SU-DHL-6 (cell line): Measurements from ENCODE around the gene SAPCD2.
A peak's percentile ranks its signal among the peaks of the same experiment; 100 is the strongest.
"Not testable (repeated sequence)": the region's sequence is repeated elsewhere in the genome, so short reads cannot be mapped to it uniquely, and the experiment has no call there.

Experiments
- H2AFZ ChIP-seq: fragments of 200-600 bp; sonication (generic); 2 replicates; pipeline ENCODE4 v1.6.1; 2014; ENCODE audit warnings: low read depth, mild to moderate bottlenecking, moderate library complexity, mixed read lengths, antibody characterized with exemption, low read length; ENCODE audit not compliant: severe bottlenecking
- H3F3A ChIP-seq: fragments of 200-600 bp; shearing (Covaris generic); 2 replicates; pipeline ENCODE4 v1.6.0; 2016; ENCODE audit warnings: antibody characterized with exemption, mild to moderate bottlenecking; ENCODE audit not compliant: insufficient read depth
- H3K27ac ChIP-seq: fragments of 200-600 bp; sonication (generic); 2 replicates; pipeline ENCODE4 v1.5.1; 2016; ENCODE audit warnings: low read depth, mild to moderate bottlenecking, low read length, moderate library complexity, mixed read lengths
- H3K27me3 ChIP-seq: fragments of 200-600 bp; sonication (generic), shearing (Covaris generic); 2 replicates; pipeline ENCODE4 v1.6.0; 2014; ENCODE audit warnings: mild to moderate bottlenecking, low read length
- H3K36me3 ChIP-seq: fragments of 200-600 bp; sonication (generic); 2 replicates; pipeline ENCODE4 v1.6.1; 2014; ENCODE audit warnings: mild to moderate bottlenecking, low read length, mixed read lengths
- H3K4me2 ChIP-seq: fragments of 300-600, 200-600 bp; shearing (Covaris generic), sonication (generic); 2 replicates; pipeline ENCODE4 v1.6.0; 2014; ENCODE audit warnings: low read length, low read depth, mild to moderate bottlenecking; ENCODE audit not compliant: poor library complexity, severe bottlenecking
- H3K4me3 ChIP-seq: fragments of 200-600 bp; sonication (generic); 2 replicates; pipeline ENCODE4 v1.5.1; 2014; ENCODE audit warnings: antibody characterized with exemption, low read length, mild to moderate bottlenecking, mixed read lengths; ENCODE audit not compliant: insufficient read depth, poor library complexity, severe bottlenecking
- H3K79me2 ChIP-seq: fragments of 200-600 bp; sonication (generic); 2 replicates; pipeline ENCODE4 v1.6.1; 2014; ENCODE audit warnings: mild to moderate bottlenecking, low read length, moderate library complexity; ENCODE audit not compliant: insufficient read depth
- H3K9ac ChIP-seq: fragments of 200-600 bp; sonication (generic); 2 replicates; pipeline ENCODE4 v1.7.0; 2014; ENCODE audit warnings: mild to moderate bottlenecking, low read length
- H3K9me2 ChIP-seq: fragments of 200-600 bp; sonication (generic); replicated peaks from 2 replicates; pipeline ENCODE4 v1.6.1; 2014; ENCODE audit warnings: low read length; ENCODE audit not compliant: insufficient read depth
- H3K9me3 ChIP-seq: fragments of 200-600 bp; sonication (generic); 2 replicates; pipeline ENCODE4 v1.6.1; 2014; ENCODE audit warnings: low read length, mixed read lengths; ENCODE audit not compliant: insufficient read depth
- H4K20me1 ChIP-seq: fragments of 200-600 bp; sonication (generic); 2 replicates; pipeline ENCODE4 v1.6.1; 2014; ENCODE audit warnings: low read depth, mild to moderate bottlenecking, antibody characterized with exemption, low read length, moderate library complexity, mixed read lengths
- EZH2phosphoT487 ChIP-seq: fragments of 200-600 bp; sonication (generic), shearing (Covaris generic); conservative IDR thresholded peaks from 2 replicates; pipeline ENCODE4 v1.6.1; 2018; ENCODE audit warnings: mild to moderate bottlenecking, antibody characterized with exemption, low read length, moderate library complexity, mixed read lengths
- TF ChIP-seq, protein P1 (sequence below): fragments of 200-600 bp; sonication (generic); IDR thresholded peaks from one replicate; pipeline ENCODE4 v1.5.1; 2017; ENCODE audit warnings: antibody characterized with exemption, mild to moderate bottlenecking, low read length, moderate library complexity; ENCODE audit not compliant: insufficient read depth, poor library complexity, severe bottlenecking

SAPCD2 gene

DNA sequence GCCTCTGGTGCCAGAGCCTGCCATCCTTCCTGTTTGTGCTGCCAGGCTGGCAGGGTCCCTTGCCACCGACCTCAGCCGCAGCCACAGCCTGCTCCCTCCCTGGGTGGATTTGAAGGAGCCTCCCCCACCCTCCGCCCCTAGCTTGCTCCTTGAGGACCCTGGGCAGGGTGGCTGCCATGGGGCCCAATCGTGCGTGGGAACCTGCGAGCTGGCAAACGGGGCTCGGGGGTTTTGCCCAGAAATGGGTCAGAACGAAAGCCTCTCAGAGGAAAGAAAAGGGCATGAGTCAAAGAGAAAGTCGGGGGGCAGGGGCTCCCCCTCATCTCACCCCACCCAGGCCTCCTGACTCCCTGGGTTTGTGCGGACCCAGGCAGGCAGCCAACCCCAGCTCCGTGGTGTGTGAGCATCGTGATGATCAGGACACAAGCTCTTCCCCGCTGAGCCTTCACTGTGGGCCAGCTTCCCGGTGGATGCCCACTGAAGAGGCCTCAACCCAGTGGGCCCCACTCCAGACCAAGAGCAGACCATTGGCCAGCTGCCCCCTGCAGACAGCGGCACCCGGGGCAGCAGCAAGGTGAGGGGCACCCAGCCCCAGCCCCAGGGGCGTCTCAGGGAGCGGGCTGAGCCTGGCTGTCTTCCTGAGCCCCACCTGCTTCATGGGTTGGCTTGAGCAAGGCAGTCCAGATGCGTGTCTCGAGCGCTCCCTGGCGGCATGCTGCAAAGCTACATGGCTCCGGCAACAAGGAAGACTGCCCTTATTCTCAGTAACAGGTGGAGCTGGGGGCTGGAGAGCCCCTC lies 35.4 kb downstream of the SAPCD2 start:
- H3K4me3 ChIP-seq, result no peak overlapping the region
- no peaks in the 10 kb centered on the region for H3K9me3 ChIP-seq
- H4K20me1 ChIP-seq, result no peaks in the 10 kb centered on the region
- H2AFZ ChIP-seq, result no peak overlapping the region
- no peak overlapping the region for H3K27ac ChIP-seq
- no peaks in the 10 kb centered on the region for H3K36me3 ChIP-seq
- TF ChIP-seq, protein P1, sequence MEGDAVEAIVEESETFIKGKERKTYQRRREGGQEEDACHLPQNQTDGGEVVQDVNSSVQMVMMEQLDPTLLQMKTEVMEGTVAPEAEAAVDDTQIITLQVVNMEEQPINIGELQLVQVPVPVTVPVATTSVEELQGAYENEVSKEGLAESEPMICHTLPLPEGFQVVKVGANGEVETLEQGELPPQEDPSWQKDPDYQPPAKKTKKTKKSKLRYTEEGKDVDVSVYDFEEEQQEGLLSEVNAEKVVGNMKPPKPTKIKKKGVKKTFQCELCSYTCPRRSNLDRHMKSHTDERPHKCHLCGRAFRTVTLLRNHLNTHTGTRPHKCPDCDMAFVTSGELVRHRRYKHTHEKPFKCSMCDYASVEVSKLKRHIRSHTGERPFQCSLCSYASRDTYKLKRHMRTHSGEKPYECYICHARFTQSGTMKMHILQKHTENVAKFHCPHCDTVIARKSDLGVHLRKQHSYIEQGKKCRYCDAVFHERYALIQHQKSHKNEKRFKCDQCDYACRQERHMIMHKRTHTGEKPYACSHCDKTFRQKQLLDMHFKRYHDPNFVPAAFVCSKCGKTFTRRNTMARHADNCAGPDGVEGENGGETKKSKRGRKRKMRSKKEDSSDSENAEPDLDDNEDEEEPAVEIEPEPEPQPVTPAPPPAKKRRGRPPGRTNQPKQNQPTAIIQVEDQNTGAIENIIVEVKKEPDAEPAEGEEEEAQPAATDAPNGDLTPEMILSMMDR, result peak; percentile 90
- no peak for TF ChIP-seq EZH2phosphoT487
- H3F3A ChIP-seq, result no peaks in the 10 kb centered on the region
- no peak overlapping the region for H3K9ac ChIP-seq
- no peaks in the 10 kb centered on the region for H3K27me3 ChIP-seq
- no peaks in the 10 kb centered on the region for H3K9me2 ChIP-seq
- H3K4me2 ChIP-seq, result no peak overlapping the region
- no peaks in the 10 kb centered on the region for H3K79me2 ChIP-seq

GRCh38 chr9:137034039-137034708 lies 36.2 kb downstream of the SAPCD2 start:
- no peak for TF ChIP-seq EZH2phosphoT487
- TF ChIP-seq, protein P1, result no peak
- no peak overlapping the region for H2AFZ ChIP-seq
- no peaks in the 10 kb centered on the region for H4K20me1 ChIP-seq
- H3K4me3 ChIP-seq, result no peak overlapping the region
- no peaks in the 10 kb centered on the region for H3K79me2 ChIP-seq
- H3K9ac ChIP-seq, result no peak overlapping the region
- no peaks in the 10 kb centered on the region for H3K9me3 ChIP-seq
- no peak overlapping the region for H3K27ac ChIP-seq
- H3F3A ChIP-seq, result no peaks in the 10 kb centered on the region
- no peak overlapping the region for H3K4me2 ChIP-seq
- no peaks in the 10 kb centered on the region for H3K36me3 ChIP-seq
- H3K27me3 ChIP-seq, result no peaks in the 10 kb centered on the region
- H3K9me2 ChIP-seq, result no peaks in the 10 kb centered on the region

GRCh38 chr9:137033481-137033880 lies 36.9 kb downstream of the SAPCD2 start:
- not testable (repeated sequence) for H3K9me3 ChIP-seq, H3K4me3 ChIP-seq, H3K27me3 ChIP-seq, H3F3A ChIP-seq, H4K20me1 ChIP-seq, H3K9me2 ChIP-seq, H3K79me2 ChIP-seq, H2AFZ ChIP-seq, H3K4me2 ChIP-seq, H3K9ac ChIP-seq, H3K36me3 ChIP-seq, H3K27ac ChIP-seq

DNA sequence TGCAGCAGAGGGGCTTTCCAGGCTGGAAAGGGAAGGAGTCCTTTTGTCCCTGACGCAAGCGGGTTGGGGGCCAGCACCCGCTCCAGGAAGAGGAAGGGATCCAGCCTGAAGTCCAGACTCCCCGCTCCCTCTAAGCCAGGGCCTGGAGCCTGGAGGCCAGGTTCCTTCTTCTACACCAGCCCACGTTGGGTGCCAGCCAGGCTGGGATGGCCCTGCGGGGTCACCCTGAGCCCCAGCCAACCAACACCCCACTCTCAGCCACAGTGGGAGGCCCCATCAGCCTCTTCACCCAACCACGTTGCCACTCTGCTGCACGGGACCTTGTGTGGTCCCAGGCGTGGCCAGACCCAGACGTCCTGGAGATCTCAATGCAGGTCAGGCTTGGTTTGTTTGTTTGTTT lies 37.5 kb downstream of the SAPCD2 start:
- H3K9me3 ChIP-seq, result no peaks in the 10 kb centered on the region
- H3K36me3 ChIP-seq, result no peaks in the 10 kb centered on the region
- TF ChIP-seq EZH2phosphoT487, result no peak
- TF ChIP-seq, protein P1, result no peak
- H3K9me2 ChIP-seq, result no peaks in the 10 kb centered on the region
- no peaks in the 10 kb centered on the region for H4K20me1 ChIP-seq
- no peak overlapping the region for H3K4me3 ChIP-seq
- no peak overlapping the region for H2AFZ ChIP-seq
- no peak overlapping the region for H3K27ac ChIP-seq
- no peak overlapping the region for H3K9ac ChIP-seq
- no peak overlapping the region for H3K4me2 ChIP-seq
- H3K27me3 ChIP-seq, result no peaks in the 10 kb centered on the region
- H3K79me2 ChIP-seq, result no peaks in the 10 kb centered on the region
- H3F3A ChIP-seq, result no peaks in the 10 kb centered on the region
